Left lobe of liver (tissue), 2 donors: ENCODE measurements around the gene NME2. TPM values are rescaled to one million over a fixed set of nuclear protein-coding genes. Genes with fewer than 3 reads are reported as not detected.
"Not testable (repeated sequence)": the region's sequence is repeated elsewhere in the genome, so short reads cannot be mapped to it uniquely, and the experiment has no call there.

Experiments used
- ATAC-seq: fragments of 200-7000 bp; cut with Tn5 transposase; one replicate; pipeline ENCODE4 v1.9.1; 2020; ENCODE audit warnings: mild to moderate bottlenecking, moderate library complexity
- DNase-seq: peaks from one replicate; pipeline ENCODE4 v3.0.0-alpha.2; 2020; ENCODE audit warnings: low spot score
- total RNA-seq: library from RNA; stranded (reverse); gene quantifications from one replicate; pipeline ENCODE4 v1.2.1, GENCODE V29; 2021
- donor health status: DM: no; HTN: no; CAD: no; lungs with moderate emphysema.
- donor health status: DM: no; HTN: yes; CAD: no.

NME2 gene
- total RNA-seq = 178 TPM

DNA sequence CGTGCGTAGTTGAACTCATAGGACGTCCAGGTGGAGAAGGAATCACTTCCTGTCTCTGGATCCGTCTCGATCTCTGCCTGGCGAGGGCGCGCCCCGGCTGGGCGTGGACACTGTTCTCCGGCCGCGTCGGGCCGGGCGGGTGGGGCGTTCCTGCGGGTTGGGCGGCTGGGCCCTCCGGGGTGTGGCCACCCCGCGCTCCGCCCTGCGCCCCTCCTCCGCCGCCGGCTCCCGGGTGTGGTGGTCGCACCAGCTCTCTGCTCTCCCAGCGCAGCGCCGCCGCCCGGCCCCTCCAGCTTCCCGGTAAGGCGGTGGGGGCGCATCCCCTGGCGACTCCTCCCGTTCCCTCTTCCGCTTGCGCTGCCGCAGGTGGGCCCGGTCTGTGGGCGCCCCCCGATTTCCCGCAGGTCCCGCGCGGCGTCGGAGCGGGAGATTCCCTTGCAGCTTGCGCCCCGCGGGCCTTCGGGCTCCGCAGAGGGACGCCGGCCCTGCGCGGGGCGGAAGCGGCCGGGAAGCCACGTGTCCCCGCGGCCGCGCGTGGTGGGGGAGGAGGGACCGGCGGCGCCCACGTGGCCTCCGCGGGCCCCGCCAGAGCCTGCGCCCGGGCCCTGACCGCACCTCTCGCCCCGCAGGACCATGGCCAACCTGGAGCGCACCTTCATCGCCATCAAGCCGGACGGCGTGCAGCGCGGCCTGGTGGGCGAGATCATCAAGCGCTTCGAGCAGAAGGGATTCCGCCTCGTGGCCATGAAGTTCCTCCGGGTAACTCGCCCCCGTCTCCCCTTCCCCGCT is at the start of gene NME2:
TSS of gene NME2 (plus strand) at position 214 of the 789 bp plus-strand sequence. CDS start at position 634, 420 bp downstream.
- peak; percentile 91 for ATAC-seq

DNA sequence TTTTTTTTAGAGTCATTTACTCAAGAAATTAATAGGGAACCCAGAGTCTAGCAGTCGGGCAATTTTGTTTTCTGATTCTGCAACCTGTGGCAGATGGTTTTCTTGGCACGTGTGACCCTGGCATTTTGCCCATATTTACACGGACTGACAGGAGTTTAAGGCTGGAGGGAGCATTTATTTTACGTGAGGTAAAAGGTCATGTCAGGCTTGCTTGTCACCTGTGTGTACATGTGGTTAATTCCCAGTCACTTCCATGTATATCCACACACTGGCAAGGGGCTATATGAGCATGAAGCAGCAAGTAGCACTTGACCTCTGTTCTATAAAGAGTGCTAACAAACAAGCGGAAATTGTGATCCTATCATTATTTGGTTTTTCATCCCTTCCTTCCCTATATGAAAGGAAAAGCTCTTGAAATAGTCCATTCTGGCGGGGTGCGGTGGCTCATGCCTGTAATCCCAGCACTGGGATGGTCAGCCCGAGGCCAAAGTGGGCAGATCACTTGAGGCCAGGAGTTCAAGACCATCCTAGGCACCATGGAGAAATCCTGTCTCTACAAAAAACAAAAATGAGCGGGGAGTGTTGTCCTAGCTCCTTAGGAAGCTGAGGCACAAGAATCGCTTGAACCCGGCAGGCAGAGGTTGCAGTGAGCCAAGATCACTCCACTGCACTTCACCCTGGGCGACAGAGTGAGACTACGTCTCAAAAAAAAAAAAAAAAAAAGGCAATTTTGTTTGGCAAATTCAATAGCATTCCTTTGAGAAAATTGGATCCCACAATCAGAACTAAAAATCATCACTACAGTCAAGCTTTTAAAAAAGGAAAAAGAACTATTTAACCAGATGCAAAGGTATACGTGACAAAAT is 47.6 kb upstream of the NME2 start:
- peak; percentile 94 for DNase-seq
- peak; percentile 32 for ATAC-seq

More for the DNA sequence above, at the start of gene NME2:
- DNase-seq = peak; percentile 92

DNA sequence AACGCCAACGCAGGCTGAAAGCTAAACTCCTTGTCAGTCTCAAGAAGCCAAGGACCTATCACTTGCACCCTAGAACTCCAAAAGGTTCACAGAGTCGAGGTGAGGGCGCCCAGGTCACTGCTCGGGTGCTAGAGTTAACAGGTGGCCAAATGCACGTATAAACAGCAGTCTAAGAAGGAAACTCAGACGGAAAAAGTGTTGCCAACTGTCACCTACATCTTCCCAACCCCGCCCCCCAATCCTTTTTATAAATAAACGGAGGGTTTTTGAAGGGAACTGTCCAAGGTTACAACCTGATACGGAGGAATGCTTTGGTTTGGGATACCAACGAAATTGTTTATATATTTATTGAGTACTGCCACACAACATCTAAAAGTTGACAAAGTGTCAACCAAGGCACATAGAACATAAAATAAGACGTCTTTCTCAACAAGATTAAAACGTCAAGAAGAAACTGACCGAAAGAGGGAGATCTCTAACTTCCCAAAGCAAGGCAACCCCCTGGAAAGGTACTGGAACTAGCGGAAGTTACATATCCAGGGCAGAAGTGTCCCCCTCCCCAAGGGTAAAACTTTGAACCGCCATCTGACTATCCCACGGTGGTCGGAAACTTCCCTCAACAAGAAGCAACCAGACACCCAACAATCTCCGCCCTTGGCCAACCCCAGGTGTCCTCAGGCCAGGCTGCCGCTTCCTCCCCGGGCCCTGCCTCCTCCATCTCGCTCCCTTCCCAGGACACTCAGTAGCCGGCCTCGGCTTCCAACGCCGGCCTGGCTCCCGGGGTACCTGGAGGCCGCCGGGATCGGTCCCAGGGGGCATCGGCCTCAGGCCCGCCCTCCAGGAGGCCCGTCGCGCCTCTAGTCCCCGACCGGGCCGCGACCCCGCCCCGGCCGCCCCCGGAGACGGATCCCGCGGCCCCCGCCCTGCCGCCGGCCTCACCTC is 46.5 kb upstream of the NME2 start:
- no peak for DNase-seq
- peak; percentile 24 for ATAC-seq

GRCh38 chr17:51120357-51120738 is 45.9 kb upstream of the NME2 start:
- no peak for DNase-seq
- peak; percentile 32 for ATAC-seq

GRCh38 chr17:51120739-51121619 is 45.2 kb upstream of the NME2 start, which contains the start of gene SPAG9:
SPAG9 (minus strand) TSS chr17:51120868; CDS start chr17:51120656, 212 bp downstream.
- ATAC-seq = peak; percentile 81

GRCh38 chr17:51121620-51122472 is 44.4 kb upstream of the NME2 start:
- peak; percentile 65 for ATAC-seq
- DNase-seq = peak; percentile 93

More at GRCh38 chr17:51120739-51121619, 45.2 kb upstream of the NME2 start, which contains the start of gene SPAG9:
- peak; percentile 95 for DNase-seq

GRCh38 chr17:51122473-51123115 is 43.6 kb upstream of the NME2 start:
- not testable (repeated sequence) for ATAC-seq, DNase-seq

DNA sequence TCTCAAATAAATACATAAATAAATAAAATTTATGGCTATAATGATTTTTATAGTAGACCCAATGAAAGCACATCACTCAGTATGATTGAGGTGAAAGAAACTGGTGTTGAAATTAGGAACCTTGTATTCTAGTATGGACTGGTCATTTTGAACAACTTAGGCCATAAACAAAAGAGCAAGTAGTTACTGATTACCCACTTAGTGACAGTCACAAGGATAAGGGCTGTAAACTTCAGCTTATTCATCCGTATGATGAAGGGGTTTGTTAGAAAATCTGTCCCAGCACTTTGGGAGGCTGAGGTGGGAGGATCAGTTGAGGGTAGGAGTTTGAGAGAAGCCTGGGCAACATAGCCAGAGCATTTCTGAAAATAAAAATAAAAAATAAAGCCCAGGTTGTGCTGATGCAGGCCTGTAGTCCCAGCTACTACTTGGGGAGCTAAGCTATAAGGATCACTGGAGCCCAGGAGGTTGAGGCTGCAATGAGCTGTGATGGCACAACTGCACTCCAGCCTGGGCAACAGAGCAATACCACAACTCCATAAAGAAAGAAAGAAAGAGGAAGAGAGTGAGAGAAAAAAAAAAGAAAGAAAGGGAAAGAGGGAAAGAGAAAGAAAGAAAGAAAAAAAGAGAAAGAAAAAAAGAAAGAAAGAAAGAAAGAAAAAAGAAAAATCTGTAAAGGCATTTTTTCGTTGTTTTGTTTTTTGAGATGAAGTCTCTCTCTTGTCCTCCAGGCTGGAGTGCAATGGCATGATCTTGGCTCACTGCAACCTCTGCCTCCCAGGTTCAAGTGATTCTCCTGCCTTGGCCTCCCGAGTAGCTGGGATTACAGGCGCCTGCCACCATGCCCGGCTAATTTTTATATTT is 41.3 kb upstream of the NME2 start:
- ATAC-seq = no peak
- DNase-seq = no peak

- ATAC-seq (no peak), DNase-seq (no peak)
Measured at GRCh38 chr17:51128076-51128475, 38.1 kb upstream of the NME2 start.

DNA sequence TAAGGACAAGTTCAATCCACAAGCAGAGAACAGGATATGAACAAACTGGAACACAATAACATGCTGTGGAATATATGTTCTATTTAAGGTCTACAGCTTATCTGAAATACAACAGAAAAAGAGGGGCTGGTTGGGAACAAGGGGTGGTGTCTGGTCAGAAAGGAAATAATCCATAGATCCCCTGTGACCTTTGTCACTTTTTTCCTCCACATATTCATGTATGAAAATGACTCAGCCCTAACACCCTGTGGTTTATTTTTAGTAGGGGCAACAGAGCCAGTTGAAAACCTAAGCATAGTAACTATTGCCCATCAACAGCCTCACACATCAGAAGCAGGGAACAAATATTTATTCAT is 33.3 kb upstream of the NME2 start:
- no peak for DNase-seq
- ATAC-seq = peak; percentile 9

DNA sequence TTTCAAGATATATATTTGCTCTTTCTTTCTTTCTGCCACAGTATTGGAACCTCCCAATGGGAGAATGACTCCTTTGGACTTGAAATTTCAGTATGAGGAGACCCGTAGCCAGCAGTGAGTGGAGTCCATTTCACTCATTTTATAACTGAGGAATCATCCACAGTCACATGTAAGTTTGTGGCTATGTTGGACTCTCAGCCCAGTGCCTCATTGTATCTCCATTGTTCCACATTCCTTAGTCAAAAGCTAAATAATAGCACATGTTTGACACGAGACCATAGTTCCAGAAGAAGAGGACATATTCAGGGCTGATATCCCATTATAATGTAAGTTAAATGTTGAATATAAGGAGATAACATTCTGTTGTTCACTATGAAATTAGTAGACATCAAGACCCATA is 32.8 kb upstream of the NME2 start:
- no peak for ATAC-seq
- DNase-seq = no peak

GRCh38 chr17:51135956-51136355 is 30.3 kb upstream of the NME2 start:
- no peak for ATAC-seq

DNA sequence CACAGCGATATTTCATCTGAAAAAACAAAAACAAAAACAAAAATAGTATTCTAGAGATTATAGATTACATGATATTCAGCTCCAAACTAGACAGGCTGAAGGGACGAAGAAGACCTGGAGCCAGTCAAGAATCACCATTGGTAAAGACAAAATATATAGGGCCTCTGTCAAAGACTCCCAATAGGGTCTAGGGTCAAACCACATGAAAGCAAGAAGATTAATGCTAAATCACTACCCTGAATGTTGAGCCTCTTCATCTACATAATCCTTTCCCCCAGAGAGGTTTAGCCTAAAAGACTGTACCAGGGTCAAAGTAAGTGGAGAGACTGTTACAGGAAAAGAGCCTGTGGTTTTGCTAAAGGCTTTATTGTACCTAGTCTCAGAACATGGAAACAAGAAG is 23.6 kb upstream of the NME2 start:
- ATAC-seq (no peak), DNase-seq (no peak)

More at GRCh38 chr17:51135956-51136355, 30.3 kb upstream of the NME2 start:
- no peak for DNase-seq

DNA sequence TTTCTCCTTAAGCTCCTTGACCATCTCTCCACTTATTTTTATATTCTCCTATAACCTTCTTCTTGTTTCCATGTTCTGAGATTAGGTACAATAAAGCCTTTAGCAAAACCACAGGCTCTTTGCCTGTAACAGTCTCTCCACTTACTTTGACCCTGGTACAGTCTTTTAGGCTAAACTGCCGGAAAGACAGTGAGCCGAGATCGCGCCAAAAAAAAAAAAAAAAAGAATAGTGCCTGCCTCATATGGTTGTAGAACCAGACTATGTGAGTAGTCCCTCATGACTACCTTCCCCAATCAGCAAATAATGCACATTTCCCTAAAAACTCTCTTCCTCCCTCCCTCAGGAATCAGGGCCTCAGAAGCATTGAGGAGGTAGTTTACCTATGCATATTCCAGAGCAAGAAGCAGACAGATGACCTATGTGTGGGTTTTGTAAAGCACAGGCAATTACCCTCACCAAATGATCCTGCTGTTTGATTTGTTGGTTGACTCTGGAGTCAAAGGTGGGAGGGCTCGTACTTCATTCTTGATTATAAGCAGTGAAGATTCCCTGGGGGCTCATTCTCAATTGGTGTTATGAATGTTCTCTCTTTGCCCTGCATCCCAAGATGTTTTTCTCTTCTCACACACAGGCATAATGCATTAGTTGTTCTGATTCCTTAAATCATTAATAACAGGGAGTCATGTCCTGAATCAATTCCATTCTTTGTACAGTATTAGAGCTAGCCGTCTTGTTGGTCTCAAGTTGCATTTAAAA is 21.8 kb upstream of the NME2 start:
- no peak for DNase-seq
- no peak for ATAC-seq

DNA sequence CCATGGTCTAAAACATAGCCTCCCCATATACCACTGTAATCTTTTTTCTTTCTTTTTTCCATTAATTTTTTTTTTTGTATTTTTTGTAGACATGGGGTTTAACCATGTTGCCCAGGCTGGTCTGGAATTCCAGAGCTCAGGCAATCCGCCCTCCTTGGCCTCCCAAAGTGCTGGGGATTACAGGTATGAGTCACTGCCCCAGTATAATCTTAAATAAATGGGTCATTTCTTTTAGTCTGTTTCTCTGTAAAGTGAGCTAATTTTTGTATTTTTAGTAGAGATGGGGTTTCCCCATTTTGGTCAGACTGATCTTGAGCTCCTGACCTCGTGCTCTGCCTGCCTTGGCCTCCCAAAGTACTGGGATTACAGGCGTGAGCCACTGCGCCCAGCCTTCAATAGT is 18.6 kb upstream of the NME2 start:
- DNase-seq = no peak

DNA sequence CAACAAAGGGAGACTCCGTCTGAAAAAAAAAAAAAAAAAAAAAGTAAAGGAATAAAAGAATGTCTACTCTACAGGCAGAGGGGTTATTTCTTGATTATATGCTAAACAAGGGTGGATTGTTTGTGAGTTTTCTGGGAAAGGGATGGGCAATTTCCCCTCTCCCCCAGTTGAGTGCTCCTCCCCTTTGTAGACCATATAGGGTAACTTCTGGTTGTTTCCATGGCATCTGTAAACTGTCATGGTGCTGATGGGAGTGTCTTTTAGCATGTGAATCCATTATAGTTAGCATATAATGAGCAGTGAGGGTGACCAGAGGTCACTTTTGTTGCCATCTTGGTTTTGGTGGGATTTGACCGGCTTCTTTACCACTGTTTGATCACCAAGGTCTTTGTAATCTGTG is 17.0 kb upstream of the NME2 start:
- ATAC-seq (no peak), DNase-seq (no peak)

More for the DNA sequence above, 18.6 kb upstream of the NME2 start:
- ATAC-seq = no peak
